ENCODE measurements around the gene RAD51B. TPM values are rescaled to one million over a fixed set of nuclear protein-coding genes. Genes with fewer than 3 reads are reported as not detected.

RAD51B gene
- total and polyA plus RNA-seq, 2 experiments from 2014 or later = 10.1 to 18.0 TPM

DNA sequence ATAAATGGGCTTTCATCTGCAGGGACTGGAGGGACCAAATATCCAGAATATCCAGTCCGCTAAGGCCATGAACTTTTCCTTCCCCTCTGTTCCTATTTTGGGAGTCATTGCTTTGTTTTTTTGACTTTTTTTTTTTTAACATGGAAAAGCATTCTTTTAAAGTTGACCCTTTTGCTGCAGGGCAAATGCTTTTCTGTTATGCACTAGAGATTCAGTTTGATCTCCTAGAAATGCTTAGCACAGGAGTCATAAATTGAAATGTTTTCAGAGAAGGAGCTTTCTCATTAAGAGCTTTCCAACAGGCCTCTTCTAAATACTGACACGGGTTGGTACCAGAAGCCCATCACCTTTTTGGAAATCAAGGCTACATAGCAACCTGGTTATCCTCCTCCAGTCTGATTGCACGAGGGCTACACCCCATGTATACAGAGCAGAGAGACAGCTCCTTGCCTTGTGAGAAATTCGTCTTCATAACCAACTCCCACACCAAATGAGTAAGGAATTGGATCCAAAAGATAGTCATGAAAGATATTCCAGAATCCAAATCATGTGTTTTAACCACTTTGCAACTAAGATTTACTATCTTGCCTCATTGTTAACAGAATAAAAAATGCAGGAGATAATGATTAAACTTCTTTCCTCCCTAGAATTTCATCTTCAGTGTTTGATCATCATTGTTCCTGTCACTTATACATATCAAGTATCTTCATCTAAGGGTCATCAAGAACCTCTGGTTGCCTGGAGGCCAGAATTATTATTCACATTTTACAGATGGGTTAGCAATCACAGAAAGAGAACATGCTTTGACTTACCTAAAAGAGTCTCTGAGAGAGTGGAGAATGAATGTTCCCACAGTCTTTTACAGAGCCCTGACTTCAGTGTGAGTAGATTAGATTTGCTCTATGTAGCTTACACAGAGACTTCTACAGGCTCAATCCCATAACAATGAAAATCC, 583.9 kb downstream of the RAD51B start:
- Histone ChIP-seq H2AFZ (no peak overlapping the region), H3K27ac (peak overlapping the region; percentile 45), H3K27me3 (no peaks in the 10 kb centered on the region), H3K4me3 (no peak overlapping the region), H3K4me2 (no peak overlapping the region), H3K36me3 (replicated peaks; ENCODE audit: insufficient read depth, low read depth) (no peaks in the 10 kb centered on the region), H3K9me2 (replicated peaks; ENCODE audit: insufficient read depth) (no peaks in the 10 kb centered on the region), H3K4me1 (ENCODE audit: insufficient read depth) (peaks cover 31% of the 10 kb centered on the region), H3K79me2 (no peaks in the 10 kb centered on the region), H3K9me3 (ENCODE audit: low read depth) (no peaks in the 10 kb centered on the region), H4K20me1 (ENCODE audit: insufficient read depth, poor library complexity, severe bottlenecking) (no peaks in the 10 kb centered on the region)
- no peak for DNase-seq (ENCODE audit: low spot score)
- 68% methylated on average over 4 of the region's 4 CpGs for WGBS (ENCODE audit: low lambda C conversion rate, missing lambda C conversion rate)
- TF ChIP-seq EZH2phosphoT487 (IDR thresholded peaks at IDR 0.05; ENCODE audit: low read depth, severe bottlenecking, unreplicated experiment) (no peak), EZH2 (IDR thresholded peaks at IDR 0.05; ENCODE audit: borderline replicate concordance) (no peak), CTCF (IDR thresholded peaks at IDR 0.05; ENCODE audit: poor library complexity) (no peak)

DNA sequence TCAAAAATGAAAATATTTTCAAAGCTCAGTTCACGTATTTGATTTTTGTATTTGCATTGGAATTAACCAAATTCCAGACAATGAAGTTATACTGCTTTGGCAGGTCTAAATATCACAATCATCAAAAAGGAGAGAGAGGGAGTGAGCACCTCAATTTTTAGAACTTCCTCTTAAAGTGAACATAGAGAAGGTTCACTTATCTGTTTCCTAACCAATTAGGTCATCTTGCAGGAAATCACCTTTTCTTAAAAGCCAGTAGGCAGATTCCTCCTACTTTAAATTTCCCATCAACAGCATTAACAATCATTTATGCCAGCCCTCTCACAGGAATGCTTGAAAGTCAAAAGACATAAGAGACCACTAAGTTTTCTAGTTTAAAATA, 584.6 kb downstream of the RAD51B start:
- Histone ChIP-seq H3K4me2 (no peak overlapping the region), H3K9me3 (ENCODE audit: low read depth) (no peaks in the 10 kb centered on the region), H3K4me1 (ENCODE audit: insufficient read depth) (peaks cover 26% of the 10 kb centered on the region), H3K36me3 (replicated peaks; ENCODE audit: insufficient read depth, low read depth) (no peaks in the 10 kb centered on the region), H3K27ac (peak overlapping the region; percentile 45), H3K27me3 (no peaks in the 10 kb centered on the region), H3K9me2 (replicated peaks; ENCODE audit: insufficient read depth) (no peaks in the 10 kb centered on the region), H2AFZ (no peak overlapping the region), H3K4me3 (no peak overlapping the region), H3K79me2 (no peaks in the 10 kb centered on the region), H4K20me1 (ENCODE audit: insufficient read depth, poor library complexity, severe bottlenecking) (no peaks in the 10 kb centered on the region)
- DNase-seq (ENCODE audit: low spot score) = no peak
- no peak for TF ChIP-seq CTCF (IDR thresholded peaks at IDR 0.05; ENCODE audit: poor library complexity)
- TF ChIP-seq EZH2phosphoT487 (IDR thresholded peaks at IDR 0.05; ENCODE audit: low read depth, severe bottlenecking, unreplicated experiment) = no peak
- TF ChIP-seq EZH2 (IDR thresholded peaks at IDR 0.05; ENCODE audit: borderline replicate concordance) = no peak
- WGBS (ENCODE audit: low lambda C conversion rate, missing lambda C conversion rate) = 92% methylated on average over 1 of the region's 1 CpG

DNA sequence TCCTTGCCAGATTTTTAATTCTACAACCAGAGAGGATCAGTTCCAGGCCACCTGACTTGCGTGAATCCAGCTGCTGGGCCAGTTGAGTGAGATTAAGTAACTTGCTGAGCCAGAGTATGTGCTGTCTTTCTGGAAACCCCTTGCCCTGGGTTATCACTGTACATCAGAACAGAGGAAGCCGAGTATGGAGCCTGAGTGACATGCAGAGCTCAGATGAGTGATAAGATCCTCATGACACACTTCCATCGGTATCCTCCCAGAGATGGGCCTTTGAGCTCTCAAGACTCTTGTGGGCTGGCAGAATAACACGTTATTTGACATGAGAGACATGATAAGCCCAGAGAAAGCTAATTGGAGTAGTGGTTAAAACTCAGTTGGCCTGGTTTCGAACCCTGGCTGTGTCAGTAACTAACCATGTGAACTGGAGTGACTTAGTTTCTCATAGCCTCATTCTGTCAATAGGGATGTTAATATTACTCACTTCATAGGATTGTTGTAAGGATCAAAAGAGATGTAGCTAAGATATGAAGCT, 585.1 kb downstream of the RAD51B start:
- Histone ChIP-seq H3K4me2 (no peak overlapping the region), H3K4me1 (ENCODE audit: insufficient read depth) (peaks cover 26% of the 10 kb centered on the region), H2AFZ (no peak overlapping the region), H3K9me3 (ENCODE audit: low read depth) (no peaks in the 10 kb centered on the region), H3K9me2 (replicated peaks; ENCODE audit: insufficient read depth) (no peaks in the 10 kb centered on the region), H4K20me1 (ENCODE audit: insufficient read depth, poor library complexity, severe bottlenecking) (no peaks in the 10 kb centered on the region), H3K4me3 (no peak overlapping the region), H3K36me3 (replicated peaks; ENCODE audit: insufficient read depth, low read depth) (no peaks in the 10 kb centered on the region), H3K79me2 (no peaks in the 10 kb centered on the region), H3K27ac (peak overlapping the region; percentile 45), H3K27me3 (no peaks in the 10 kb centered on the region)
- DNase-seq (ENCODE audit: low spot score) = peak; percentile 23
- TF ChIP-seq EZH2phosphoT487 (IDR thresholded peaks at IDR 0.05; ENCODE audit: low read depth, severe bottlenecking, unreplicated experiment) = no peak
- TF ChIP-seq EZH2 (IDR thresholded peaks at IDR 0.05; ENCODE audit: borderline replicate concordance) = no peak
- no peak for TF ChIP-seq CTCF (IDR thresholded peaks at IDR 0.05; ENCODE audit: poor library complexity)
- 57% methylated on average over 5 of the region's 5 CpGs for WGBS (ENCODE audit: low lambda C conversion rate, missing lambda C conversion rate)

Data from hepatocyte (in vitro differentiated cells).